GM19043 (cell line): ENCODE measurements around the gene MTMR2.
"Not testable (repeated sequence)": the region's sequence is repeated elsewhere in the genome, so short reads cannot be mapped to it uniquely, and the experiment has no call there.

Experiments used
- ATAC-seq: cut with Tn5 transposase; IDR thresholded peaks from one replicate; pipeline ENCODE4 v1.9.1; 2021; ENCODE audit warnings: low read depth; ENCODE audit not compliant: unreplicated experiment

MTMR2 gene

GRCh38 chr11:95829580-95830259 is 94.2 kb downstream of the MTMR2 start:
- no peak for ATAC-seq

GRCh38 chr11:95827696-95828095 is 96.2 kb downstream of the MTMR2 start:
- no peak for ATAC-seq

GRCh38 chr11:95821640-95822039 is 102.3 kb downstream of the MTMR2 start:
- ATAC-seq, result no peak

- no peak for ATAC-seq
Observed at GRCh38 chr11:95816037-95816436, 107.9 kb downstream of the MTMR2 start.

DNA sequence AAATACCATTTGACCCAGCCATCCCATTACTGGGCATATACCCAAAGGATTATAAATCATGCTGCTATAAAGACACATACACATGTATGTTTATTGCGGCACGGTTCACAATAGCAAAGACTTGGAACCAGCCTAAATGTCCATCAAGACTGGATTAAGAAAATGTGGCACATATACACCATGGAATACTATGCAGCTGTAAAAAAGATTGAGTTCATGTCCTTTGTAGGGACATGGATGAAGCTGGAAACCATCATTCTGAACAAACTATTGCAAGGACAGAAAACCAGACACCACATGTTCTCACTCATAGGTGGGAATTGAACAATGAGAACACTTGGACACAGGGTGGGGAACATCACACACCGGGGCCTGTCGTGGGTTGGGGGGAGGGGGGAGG is 112.9 kb downstream of the MTMR2 start:
- not testable (repeated sequence) for ATAC-seq

DNA sequence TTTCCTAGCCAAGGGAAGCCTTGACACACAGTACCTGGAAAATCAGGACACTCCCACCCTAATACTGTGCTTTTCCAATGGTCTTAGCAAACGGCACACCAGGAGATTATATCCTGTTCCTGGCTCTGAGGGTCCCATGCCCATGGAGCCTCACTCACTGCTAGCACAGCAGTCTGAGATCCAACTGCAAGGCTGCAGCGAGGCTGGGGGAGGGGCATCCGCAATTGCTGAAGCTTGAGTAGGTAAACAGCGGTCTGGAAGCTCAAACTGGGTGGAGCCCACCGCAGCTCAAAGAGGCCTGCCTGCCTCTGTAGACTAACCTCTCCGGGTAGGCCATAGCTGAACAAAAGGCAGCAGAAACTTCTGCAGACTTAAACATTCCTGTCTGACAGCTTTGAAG is 117.4 kb downstream of the MTMR2 start:
- ATAC-seq, result not testable (repeated sequence)

GRCh38 chr11:95805869-95806268 is 118.0 kb downstream of the MTMR2 start:
- ATAC-seq, result no peak

GRCh38 chr11:95803973-95804372 is 119.9 kb downstream of the MTMR2 start:
- ATAC-seq, result no peak

DNA sequence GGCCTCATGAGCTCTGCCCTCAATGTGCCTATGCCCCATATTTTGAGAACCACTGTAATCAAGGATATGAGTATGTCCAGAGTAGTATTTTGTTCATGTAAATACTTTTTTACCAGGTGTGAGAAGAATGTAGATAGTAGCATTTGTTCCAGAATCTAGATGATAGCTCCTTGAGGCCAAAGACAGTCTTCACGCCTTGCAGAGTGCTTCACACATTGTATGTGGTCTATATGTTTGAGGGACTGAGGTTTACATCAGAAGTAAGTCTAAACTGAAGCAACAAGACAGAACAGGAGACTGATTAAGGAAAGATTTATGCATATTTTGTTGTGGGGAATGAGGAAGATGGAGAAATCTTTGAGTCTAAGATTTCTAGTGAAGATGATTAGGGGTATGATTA is 121.1 kb downstream of the MTMR2 start:
- ATAC-seq, result no peak

- ATAC-seq, result no peak
Observed at GRCh38 chr11:95800438-95800837, 123.5 kb downstream of the MTMR2 start.

- no peak for ATAC-seq
Observed at GRCh38 chr11:95799546-95799945, 124.4 kb downstream of the MTMR2 start.

DNA sequence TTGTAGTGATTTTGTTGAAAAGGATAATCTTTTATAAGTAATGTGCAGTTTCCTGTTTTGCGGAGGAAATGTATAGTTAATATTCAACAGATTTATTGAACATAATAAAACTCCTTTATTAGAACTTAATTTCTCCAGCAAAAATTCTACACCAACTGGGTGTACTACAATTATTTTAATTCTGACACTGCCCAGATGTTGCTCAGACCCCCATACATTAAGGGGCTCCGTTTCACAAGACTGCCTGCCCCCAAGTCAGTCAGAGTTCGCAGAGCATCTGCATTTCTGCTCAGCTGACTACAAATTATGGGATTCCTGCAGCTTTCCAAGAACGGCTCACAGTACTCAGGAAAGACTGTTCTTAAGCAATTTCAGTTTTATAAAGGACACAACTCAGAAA is 127.4 kb downstream of the MTMR2 start:
- ATAC-seq, result no peak

DNA sequence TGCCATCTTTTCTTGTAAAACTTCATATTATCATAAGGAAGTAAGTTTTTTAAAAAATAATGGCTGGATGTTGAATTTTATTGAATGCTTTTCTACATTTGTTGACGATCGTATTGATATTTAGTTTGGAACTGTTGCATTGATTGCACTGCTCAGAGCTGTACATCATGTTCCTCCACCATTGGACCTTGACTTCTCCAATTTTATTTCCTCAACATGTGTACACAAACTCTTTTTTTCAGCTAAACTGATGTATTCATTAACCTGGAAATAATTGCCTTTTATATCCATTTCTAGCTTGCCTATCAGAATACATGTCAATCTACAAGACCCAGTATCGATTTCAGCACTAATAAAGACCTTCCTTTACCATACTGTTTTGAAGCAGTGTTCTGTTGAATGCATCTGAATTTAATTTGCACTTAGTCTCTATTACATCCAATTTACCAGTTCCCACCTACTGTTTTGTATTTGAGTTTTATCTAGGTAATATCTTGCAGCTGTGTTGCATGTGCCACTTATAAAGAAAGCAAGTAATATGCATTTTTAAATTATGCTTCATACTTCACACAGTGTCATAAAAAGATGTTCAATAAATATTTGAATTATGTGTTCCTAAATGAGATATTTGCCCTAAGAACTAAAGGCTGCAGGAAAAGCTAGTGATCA is 128.1 kb downstream of the MTMR2 start:
- no peak for ATAC-seq

GRCh38 chr11:95794086-95794485 is 129.8 kb downstream of the MTMR2 start:
- no peak for ATAC-seq

DNA sequence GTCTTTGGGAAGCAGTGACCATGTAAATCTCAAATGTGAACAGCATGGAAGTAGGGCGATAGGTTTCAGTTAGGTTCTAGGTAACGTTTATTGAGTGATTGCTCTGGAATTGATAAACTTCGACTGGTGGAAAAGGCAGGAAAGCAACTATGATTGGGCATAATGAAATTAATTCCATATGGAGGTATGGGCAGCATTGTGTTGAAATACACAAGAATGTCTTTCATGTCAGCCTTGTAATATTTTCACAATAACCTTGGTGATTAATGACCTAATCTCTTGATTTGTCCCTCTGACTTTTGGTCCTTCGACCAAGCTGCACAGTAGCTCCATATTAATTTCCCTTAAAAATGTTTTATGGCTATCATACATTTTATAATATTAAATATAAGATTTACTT is 130.8 kb downstream of the MTMR2 start:
- no peak for ATAC-seq

GRCh38 chr11:95792700-95793099 is 131.2 kb downstream of the MTMR2 start:
- ATAC-seq, result no peak

DNA sequence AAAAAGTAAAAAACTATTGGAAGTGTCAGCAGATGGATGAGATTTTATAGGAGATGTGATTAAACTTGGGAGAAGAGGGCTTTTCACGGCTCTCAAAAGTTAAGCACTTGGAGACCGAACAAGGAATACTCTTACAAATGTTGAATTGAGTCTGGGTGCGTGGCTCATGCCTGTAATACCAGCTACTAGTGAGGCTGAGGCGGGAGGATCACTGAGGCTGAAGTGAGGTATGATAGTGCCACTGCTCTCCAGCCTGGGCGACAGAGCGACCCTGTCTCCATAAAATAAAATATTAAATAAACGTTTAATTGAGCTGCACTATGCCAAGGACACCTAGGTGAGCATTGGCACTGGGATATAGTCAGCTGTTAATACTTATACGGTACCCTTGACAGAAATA is 131.7 kb downstream of the MTMR2 start:
- ATAC-seq, result no peak

DNA sequence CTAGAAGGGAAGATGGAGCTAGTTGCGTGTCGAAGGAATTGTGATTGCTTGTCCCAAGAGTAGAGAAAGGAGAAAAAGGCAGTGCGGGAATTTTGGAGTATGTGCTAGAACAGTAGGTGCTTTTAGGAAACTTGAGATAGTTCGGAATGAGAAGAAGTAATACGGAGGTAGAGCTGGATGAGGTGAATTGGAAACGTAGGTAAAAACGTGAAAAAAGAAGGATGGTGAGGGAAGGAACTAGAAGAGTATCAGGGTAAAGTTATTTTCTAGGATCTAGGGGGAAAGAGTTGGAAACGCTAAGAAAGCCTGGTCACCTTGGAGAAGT is 132.2 kb downstream of the MTMR2 start:
- ATAC-seq, result no peak

GRCh38 chr11:95790933-95791708 is 132.8 kb downstream of the MTMR2 start:
- ATAC-seq, result no peak

DNA sequence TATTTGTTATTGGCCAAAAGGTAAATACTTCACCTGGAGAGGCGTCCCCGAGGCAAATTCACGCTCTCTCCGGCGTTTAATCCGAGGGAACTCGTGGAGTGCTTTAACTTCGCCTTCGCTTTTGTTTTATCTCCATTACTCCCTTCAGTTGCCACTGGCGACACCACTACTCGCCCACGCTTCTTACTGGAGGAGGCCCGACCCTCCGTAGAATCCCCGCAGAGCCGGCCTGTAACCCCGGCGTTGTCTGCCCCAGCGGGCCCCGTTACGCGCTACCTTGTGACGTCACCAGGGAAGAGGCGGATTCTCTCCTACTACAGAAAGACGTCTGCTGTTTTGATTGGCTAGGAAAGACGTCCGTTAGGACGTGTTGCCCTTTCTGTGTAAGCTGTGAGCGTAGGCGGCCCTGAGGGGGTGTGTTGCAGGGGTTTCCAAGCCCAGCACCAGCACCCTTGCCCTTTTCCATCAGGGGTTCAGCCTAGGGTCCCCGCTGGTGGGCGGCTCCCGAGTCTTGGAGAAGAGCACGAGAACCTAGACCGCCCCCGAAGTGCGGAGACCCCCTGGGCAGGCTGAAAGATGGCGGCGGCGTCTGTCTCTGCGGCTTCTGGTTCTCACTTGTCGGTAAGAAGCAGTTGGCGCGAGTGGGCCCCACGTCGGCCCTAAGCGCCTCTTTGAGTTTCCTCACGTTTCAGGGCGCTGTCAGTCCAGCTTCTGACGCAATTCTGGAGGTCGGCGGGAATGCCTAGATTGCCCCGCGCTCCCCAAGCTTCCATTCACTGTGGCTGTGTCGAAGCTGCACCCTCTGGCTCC is 133.6 kb downstream of the MTMR2 start, which contains the start of gene CEP57:
CEP57 (plus strand) TSS at position 376 of the 810 bp plus-strand sequence; CDS start at position 577, 201 bp downstream.
- ATAC-seq, result peak; percentile 57
